ENCODE measurements around the gene TRAM2.

DNA sequence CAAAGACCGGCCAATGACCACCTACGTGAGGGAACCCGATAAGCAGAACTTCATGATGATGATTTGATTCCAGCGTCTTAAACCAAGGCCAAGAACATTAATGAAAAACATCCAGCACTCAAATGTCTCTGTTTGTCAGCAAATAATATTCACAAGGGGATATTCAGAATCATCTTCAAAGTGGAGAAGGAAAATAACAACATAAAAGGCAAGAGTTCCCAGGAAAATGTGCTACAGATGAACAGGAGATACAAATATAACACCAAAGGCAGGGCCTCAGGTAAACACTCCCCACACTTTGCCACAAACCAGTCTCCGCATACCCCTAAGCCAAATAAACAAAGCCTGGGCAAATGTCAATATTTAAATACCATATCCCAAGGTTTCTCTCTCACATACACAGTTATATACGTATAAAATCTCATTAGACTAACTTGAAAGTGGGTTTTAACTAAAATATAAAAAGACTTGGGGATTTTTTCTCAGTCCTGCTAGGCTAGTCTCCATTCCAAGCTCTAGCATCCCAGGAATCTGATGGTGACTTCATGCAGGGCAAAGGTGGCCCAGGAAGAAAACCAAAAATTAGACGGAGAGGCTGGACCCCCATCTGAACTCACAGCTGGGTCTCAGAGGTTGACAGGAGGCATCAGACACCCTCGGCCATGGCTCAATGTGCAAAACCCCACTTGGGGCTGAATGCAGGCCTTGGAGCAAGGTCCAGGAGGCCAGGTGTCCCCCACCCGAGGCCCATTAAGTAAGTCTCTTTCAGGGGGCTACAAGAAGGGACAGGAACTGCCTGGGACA, 32.1 kb downstream of the TRAM2 start:
- TF ChIP-seq, protein P1, sequence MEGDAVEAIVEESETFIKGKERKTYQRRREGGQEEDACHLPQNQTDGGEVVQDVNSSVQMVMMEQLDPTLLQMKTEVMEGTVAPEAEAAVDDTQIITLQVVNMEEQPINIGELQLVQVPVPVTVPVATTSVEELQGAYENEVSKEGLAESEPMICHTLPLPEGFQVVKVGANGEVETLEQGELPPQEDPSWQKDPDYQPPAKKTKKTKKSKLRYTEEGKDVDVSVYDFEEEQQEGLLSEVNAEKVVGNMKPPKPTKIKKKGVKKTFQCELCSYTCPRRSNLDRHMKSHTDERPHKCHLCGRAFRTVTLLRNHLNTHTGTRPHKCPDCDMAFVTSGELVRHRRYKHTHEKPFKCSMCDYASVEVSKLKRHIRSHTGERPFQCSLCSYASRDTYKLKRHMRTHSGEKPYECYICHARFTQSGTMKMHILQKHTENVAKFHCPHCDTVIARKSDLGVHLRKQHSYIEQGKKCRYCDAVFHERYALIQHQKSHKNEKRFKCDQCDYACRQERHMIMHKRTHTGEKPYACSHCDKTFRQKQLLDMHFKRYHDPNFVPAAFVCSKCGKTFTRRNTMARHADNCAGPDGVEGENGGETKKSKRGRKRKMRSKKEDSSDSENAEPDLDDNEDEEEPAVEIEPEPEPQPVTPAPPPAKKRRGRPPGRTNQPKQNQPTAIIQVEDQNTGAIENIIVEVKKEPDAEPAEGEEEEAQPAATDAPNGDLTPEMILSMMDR (IDR thresholded peaks at IDR 0.05): no peak
- no peak for TF ChIP-seq POLR2A (IDR thresholded peaks at IDR 0.05)

Data from testis (tissue), 2 donors.